Measurements from ENCODE around the gene PPP1R7.

DNA sequence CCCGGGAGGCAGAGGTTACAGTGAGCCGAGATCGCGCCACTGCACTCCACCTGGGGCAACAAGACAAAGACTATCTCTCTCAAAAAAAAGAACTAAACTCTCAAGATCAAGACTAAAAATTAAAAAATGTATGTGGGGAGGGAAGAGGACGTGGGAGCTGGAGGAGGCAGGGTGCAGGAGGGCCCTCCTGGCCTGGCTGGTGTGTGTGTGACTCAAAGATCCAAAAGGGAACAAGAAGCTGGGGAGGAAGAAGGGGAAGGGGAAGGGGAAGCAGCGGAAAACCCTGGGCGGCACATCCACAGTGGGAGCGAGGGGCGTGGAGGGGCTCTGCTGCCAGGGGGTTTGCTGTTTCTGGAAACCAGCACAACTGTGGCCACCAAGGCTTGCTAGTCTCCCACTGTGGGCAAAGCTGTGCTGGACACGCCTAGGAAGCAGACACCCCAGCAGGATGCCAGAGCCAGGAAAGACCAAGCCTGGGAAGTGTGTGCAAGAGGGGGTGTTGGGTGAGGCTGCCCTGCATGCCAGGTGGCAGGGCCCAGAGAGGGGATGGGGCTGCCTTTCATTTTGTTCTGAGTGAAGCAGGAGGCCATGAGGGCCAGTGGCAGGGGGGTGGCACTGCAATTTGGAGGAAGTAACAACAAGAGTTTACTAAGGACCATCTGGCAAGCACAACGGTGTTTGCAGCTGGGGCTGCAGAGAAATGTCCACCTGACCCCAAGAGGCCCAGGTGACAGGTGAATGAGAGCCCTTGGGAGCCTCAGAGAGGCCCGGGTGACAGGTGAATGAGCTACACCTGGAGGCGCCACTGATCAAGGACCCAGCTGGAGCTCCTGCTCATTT is 82.7 kb downstream of the PPP1R7 start:
- no peak for TF ChIP-seq EGR1 (IDR thresholded peaks at IDR 0.05; ENCODE audit: low read depth)
- TF ChIP-seq, protein P1, sequence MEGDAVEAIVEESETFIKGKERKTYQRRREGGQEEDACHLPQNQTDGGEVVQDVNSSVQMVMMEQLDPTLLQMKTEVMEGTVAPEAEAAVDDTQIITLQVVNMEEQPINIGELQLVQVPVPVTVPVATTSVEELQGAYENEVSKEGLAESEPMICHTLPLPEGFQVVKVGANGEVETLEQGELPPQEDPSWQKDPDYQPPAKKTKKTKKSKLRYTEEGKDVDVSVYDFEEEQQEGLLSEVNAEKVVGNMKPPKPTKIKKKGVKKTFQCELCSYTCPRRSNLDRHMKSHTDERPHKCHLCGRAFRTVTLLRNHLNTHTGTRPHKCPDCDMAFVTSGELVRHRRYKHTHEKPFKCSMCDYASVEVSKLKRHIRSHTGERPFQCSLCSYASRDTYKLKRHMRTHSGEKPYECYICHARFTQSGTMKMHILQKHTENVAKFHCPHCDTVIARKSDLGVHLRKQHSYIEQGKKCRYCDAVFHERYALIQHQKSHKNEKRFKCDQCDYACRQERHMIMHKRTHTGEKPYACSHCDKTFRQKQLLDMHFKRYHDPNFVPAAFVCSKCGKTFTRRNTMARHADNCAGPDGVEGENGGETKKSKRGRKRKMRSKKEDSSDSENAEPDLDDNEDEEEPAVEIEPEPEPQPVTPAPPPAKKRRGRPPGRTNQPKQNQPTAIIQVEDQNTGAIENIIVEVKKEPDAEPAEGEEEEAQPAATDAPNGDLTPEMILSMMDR (IDR thresholded peaks at IDR 0.05 in 2 of 3, conservative IDR thresholded peaks at IDR 0.05 in 1 of 3; ENCODE audit: borderline replicate concordance in 1 of 3, insufficient read depth in 1 of 3, low read depth in 2 of 3, low read length in 2 of 3): no peak
- no peak for TF ChIP-seq SP1 (IDR thresholded peaks at IDR 0.05; ENCODE audit: low read depth)
- no peak for TF ChIP-seq EZH2 (IDR thresholded peaks at IDR 0.05)
- TF ChIP-seq, protein P2, sequence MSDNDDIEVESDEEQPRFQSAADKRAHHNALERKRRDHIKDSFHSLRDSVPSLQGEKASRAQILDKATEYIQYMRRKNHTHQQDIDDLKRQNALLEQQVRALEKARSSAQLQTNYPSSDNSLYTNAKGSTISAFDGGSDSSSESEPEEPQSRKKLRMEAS (IDR thresholded peaks at IDR 0.05): no peak
- no peak for TF ChIP-seq POLR2A (IDR thresholded peaks at IDR 0.05; ENCODE audit: borderline replicate concordance, extremely low read depth, insufficient read depth, insufficient read length)

Measured in HCT116 (cell line).